HepG2 (cell line): ENCODE data around the gene HOMEZ.
"Not testable (repeated sequence)": the region's sequence is repeated elsewhere in the genome, so short reads cannot be mapped to it uniquely, and the experiment has no call there.

Source experiments
- ESRRA ChIP-seq: sonication (generic); formaldehyde crosslinking; IDR thresholded peaks from 2 replicates; pipeline ENCODE4 v1.5.1; 2020; ENCODE audit warnings: mild to moderate bottlenecking, low read depth, missing genetic modification reagents
- EZH2 ChIP-seq: conservative IDR thresholded peaks from 2 replicates; pipeline ENCODE4 v1.6.1; 2012; ENCODE audit warnings: mild to moderate bottlenecking, low read depth, low read length, moderate library complexity
- FOXM1 ChIP-seq: sonication (generic); formaldehyde crosslinking; IDR thresholded peaks from 2 replicates; pipeline ENCODE4 v1.5.0; 2020; ENCODE audit warnings: missing genetic modification reagents
- TARDBP ChIP-seq: sonication (generic); formaldehyde crosslinking; IDR thresholded peaks from 2 replicates; pipeline ENCODE4 v1.8.0; 2022; ENCODE audit warnings: mild to moderate bottlenecking, missing genetic modification reagents
- U2AF1 ChIP-seq: fragments of 200-400 bp; formaldehyde crosslinking; optimal IDR thresholded peaks from 2 replicates; pipeline ENCODE3; 2017; ENCODE audit warnings: mild to moderate bottlenecking, low read depth, low read length
- ZNF33B ChIP-seq: sonication (generic); formaldehyde crosslinking; IDR thresholded peaks from 2 replicates; pipeline ENCODE4 v1.5.1; 2020; ENCODE audit warnings: mild to moderate bottlenecking, missing genetic modification reagents
- TF ChIP-seq, protein P1 (sequence below): IDR thresholded peaks from 2 replicates; pipeline ENCODE4 v1.6.1; 2016; ENCODE audit warnings: mild to moderate bottlenecking
- TF ChIP-seq, protein P2 (sequence below), 2 experiments: IDR thresholded peaks; 2 replicates each; pipeline ENCODE4 v1.6.1; 2011 to 2012; ENCODE audit warnings: low read length in 2 of 2, borderline replicate concordance in 1 of 2, low read depth in 1 of 2, mild to moderate bottlenecking in 1 of 2, moderate library complexity in 1 of 2
- TF ChIP-seq, protein P3 (sequence below): sonication (generic); formaldehyde crosslinking; IDR thresholded peaks from 2 replicates; pipeline ENCODE4 v1.5.1; 2020; ENCODE audit warnings: mild to moderate bottlenecking, missing genetic modification reagents, moderate library complexity

DNA sequence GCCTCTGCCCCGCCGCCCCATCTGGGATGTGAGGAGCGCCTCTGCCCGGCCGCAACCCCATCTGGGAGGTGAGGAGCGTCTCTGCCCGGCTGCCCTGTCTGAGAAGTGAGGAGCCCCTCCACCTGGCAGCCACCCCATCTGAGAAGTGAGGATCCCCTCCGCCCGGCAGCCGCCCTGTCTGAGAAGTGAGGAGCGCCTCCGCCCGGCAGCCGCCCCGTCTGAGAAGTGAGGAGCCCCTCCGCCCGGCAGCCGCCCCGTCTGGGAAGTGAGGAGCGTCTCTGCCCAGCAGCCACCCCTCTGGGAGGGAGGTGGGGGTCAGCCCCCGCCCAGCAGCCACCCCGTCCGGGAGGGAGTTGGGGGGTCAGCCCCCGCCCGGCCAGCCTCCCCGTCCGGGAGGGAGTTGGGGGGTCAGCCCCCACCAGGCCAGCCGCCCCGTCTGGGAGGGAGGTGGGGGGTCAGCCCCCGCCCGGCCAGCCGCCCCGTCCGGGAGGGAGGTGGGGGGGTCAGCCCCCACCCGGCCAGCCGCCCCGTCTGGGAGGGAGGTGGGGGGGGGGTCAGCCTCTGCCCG lies 53.6 kb downstream of the HOMEZ start:
- TF ChIP-seq EZH2; U2AF1; ZNF33B (CRISPR knock-in tag); FOXM1; TARDBP (CRISPR knock-in tag); ESRRA (CRISPR knock-in tag): not testable (repeated sequence)
- TF ChIP-seq, protein P1, sequence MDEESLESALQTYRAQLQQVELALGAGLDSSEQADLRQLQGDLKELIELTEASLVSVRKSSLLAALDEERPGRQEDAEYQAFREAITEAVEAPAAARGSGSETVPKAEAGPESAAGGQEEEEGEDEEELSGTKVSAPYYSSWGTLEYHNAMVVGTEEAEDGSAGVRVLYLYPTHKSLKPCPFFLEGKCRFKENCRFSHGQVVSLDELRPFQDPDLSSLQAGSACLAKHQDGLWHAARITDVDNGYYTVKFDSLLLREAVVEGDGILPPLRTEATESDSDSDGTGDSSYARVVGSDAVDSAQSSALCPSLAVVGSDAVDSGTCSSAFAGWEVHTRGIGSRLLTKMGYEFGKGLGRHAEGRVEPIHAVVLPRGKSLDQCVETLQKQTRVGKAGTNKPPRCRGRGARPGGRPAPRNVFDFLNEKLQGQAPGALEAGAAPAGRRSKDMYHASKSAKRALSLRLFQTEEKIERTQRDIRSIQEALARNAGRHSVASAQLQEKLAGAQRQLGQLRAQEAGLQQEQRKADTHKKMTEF = not testable (repeated sequence)
- TF ChIP-seq, protein P2, sequence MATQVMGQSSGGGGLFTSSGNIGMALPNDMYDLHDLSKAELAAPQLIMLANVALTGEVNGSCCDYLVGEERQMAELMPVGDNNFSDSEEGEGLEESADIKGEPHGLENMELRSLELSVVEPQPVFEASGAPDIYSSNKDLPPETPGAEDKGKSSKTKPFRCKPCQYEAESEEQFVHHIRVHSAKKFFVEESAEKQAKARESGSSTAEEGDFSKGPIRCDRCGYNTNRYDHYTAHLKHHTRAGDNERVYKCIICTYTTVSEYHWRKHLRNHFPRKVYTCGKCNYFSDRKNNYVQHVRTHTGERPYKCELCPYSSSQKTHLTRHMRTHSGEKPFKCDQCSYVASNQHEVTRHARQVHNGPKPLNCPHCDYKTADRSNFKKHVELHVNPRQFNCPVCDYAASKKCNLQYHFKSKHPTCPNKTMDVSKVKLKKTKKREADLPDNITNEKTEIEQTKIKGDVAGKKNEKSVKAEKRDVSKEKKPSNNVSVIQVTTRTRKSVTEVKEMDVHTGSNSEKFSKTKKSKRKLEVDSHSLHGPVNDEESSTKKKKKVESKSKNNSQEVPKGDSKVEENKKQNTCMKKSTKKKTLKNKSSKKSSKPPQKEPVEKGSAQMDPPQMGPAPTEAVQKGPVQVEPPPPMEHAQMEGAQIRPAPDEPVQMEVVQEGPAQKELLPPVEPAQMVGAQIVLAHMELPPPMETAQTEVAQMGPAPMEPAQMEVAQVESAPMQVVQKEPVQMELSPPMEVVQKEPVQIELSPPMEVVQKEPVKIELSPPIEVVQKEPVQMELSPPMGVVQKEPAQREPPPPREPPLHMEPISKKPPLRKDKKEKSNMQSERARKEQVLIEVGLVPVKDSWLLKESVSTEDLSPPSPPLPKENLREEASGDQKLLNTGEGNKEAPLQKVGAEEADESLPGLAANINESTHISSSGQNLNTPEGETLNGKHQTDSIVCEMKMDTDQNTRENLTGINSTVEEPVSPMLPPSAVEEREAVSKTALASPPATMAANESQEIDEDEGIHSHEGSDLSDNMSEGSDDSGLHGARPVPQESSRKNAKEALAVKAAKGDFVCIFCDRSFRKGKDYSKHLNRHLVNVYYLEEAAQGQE (IDR thresholded peaks at IDR 0.05; ENCODE audit: borderline replicate concordance in 1 of 2, low read depth in 1 of 2, low read length in 2 of 2) = not testable (repeated sequence)
- TF ChIP-seq, protein P3, sequence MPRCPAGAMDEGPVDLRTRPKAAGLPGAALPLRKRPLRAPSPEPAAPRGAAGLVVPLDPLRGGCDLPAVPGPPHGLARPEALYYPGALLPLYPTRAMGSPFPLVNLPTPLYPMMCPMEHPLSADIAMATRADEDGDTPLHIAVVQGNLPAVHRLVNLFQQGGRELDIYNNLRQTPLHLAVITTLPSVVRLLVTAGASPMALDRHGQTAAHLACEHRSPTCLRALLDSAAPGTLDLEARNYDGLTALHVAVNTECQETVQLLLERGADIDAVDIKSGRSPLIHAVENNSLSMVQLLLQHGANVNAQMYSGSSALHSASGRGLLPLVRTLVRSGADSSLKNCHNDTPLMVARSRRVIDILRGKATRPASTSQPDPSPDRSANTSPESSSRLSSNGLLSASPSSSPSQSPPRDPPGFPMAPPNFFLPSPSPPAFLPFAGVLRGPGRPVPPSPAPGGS (CRISPR knock-in tag) = not testable (repeated sequence)
